Measurements from ENCODE around the gene LRIG2.

Gene LRIG2

DNA sequence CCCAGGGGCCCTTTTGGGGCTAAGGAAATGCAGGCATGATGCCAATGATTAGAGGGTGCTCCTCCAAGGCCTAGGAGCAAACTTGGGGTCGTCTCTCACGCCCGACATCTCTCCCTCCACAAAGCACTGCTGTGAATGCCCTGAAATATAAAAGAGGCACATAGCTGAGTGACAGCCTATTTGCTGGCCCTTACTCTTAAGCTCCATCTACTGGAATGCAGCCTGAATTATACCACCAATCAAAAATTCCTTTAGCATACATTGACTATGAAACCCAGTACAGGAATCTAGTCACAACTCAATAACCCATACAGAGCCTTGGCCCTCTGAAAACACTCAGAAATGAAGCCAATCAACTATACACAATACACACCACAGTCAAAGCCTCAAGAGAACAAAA, 105.5 kb downstream of the LRIG2 start:
- Histone ChIP-seq H3K4me1 (no peaks in the 10 kb centered on the region), H3K9me3 (no peaks in the 10 kb centered on the region), H3K27me3 (no peaks in the 10 kb centered on the region), H3K4me3 (ENCODE audit: low read depth, low read length) (no peak overlapping the region), H3K36me3 (no peaks in the 10 kb centered on the region)
- no peak for DNase-seq
- TF ChIP-seq, protein P1, sequence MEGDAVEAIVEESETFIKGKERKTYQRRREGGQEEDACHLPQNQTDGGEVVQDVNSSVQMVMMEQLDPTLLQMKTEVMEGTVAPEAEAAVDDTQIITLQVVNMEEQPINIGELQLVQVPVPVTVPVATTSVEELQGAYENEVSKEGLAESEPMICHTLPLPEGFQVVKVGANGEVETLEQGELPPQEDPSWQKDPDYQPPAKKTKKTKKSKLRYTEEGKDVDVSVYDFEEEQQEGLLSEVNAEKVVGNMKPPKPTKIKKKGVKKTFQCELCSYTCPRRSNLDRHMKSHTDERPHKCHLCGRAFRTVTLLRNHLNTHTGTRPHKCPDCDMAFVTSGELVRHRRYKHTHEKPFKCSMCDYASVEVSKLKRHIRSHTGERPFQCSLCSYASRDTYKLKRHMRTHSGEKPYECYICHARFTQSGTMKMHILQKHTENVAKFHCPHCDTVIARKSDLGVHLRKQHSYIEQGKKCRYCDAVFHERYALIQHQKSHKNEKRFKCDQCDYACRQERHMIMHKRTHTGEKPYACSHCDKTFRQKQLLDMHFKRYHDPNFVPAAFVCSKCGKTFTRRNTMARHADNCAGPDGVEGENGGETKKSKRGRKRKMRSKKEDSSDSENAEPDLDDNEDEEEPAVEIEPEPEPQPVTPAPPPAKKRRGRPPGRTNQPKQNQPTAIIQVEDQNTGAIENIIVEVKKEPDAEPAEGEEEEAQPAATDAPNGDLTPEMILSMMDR (IDR thresholded peaks at IDR 0.05; ENCODE audit: low read depth, low read length): peak; percentile 19; the same call in 1 of the 2 replicates
